Breast epithelium (tissue), 3 donors: ENCODE data around the gene COL5A3.

Experiments used
- CTCF ChIP-seq, 3 donors: fragments of 450-650 bp; IDR thresholded peaks; one replicate each; pipeline ENCODE4 v1.5.1; 2016 to 2017; ENCODE audit warnings: antibody characterized with exemption in 3 of 3, mild to moderate bottlenecking in 3 of 3, moderate library complexity in 3 of 3
- POLR2A ChIP-seq: fragments of 450-650 bp; IDR thresholded peaks from one replicate; pipeline ENCODE4 v1.6.1; 2016; ENCODE audit warnings: antibody characterized with exemption, mild to moderate bottlenecking, moderate library complexity
- POLR2AphosphoS5 ChIP-seq, 3 donors: sonication (generic); formaldehyde crosslinking; IDR thresholded peaks; one replicate each; pipeline ENCODE4 v1.6.1; 2017; ENCODE audit warnings: antibody characterized with exemption in 3 of 3

- TF ChIP-seq CTCF (IDR thresholded peaks at IDR 0.05) (no peak), POLR2A (no peak), POLR2AphosphoS5 (IDR thresholded peaks at IDR 0.05) (no peak)
Observed at GRCh38 chr19:9939301-9939913, 70.9 kb downstream of the COL5A3 start.
